NCI-H748 (cell line): ENCODE measurements around the gene KDM4B.
A peak's percentile ranks its signal among the peaks of the same experiment; 100 is the strongest.

Experiments
- DNase-seq: peaks from one replicate; lab custom pipeline; 2025; ENCODE audit not compliant: unreplicated experiment; lab: John Stamatoyannopoulos, UW

Gene KDM4B

GRCh38 chr19:5120321-5120720, 151.4 kb downstream of the KDM4B start:
- DNase-seq: no peak

GRCh38 chr19:5120833-5121232, 151.9 kb downstream of the KDM4B start:
- DNase-seq: no peak

- DNase-seq: no peak
Observed at GRCh38 chr19:5121266-5122120, 152.6 kb downstream of the KDM4B start.

- DNase-seq: no peak
Observed at GRCh38 chr19:5122121-5122400, 153.1 kb downstream of the KDM4B start.

- no peak for DNase-seq
Observed at GRCh38 chr19:5122671-5123409, 153.9 kb downstream of the KDM4B start.

- no peak for DNase-seq
Observed at GRCh38 chr19:5123646-5124045, 154.7 kb downstream of the KDM4B start.

GRCh38 chr19:5124111-5124855, 155.4 kb downstream of the KDM4B start:
- DNase-seq: no peak

- no peak for DNase-seq
Observed at GRCh38 chr19:5125376-5125775, 156.5 kb downstream of the KDM4B start.

GRCh38 chr19:5125797-5126497, 157.0 kb downstream of the KDM4B start:
- DNase-seq: no peak

- no peak for DNase-seq
Observed at GRCh38 chr19:5126498-5127223, 157.7 kb downstream of the KDM4B start.

- no peak for DNase-seq
Observed at GRCh38 chr19:5127717-5128116, 158.8 kb downstream of the KDM4B start.

GRCh38 chr19:5128251-5128935, 159.5 kb downstream of the KDM4B start:
- no peak for DNase-seq

- no peak for DNase-seq
Observed at GRCh38 chr19:5128936-5129389, 160.1 kb downstream of the KDM4B start.

GRCh38 chr19:5129691-5130090, 160.8 kb downstream of the KDM4B start:
- DNase-seq: no peak

GRCh38 chr19:5130371-5131030, 161.6 kb downstream of the KDM4B start:
- DNase-seq: no peak

GRCh38 chr19:5131031-5131505, 162.2 kb downstream of the KDM4B start:
- no peak for DNase-seq

GRCh38 chr19:5131506-5132205, 162.7 kb downstream of the KDM4B start:
- DNase-seq: no peak

- DNase-seq: peak; percentile 39
Observed at GRCh38 chr19:5132206-5132560, 163.3 kb downstream of the KDM4B start.
